HepG2 (cell line): ENCODE data around the gene YEATS4. TPM values are rescaled to one million over a fixed set of nuclear protein-coding genes. Genes with fewer than 3 reads are reported as not detected.

Experiments
- CCAR2 ChIP-seq: fragments of 200-400 bp; formaldehyde crosslinking; optimal IDR thresholded peaks from 2 replicates; pipeline ENCODE3; 2018; ENCODE audit warnings: low read depth, mild to moderate bottlenecking, low read length, moderate library complexity
- ETV6 ChIP-seq: sonication (generic); formaldehyde crosslinking; conservative IDR thresholded peaks from 2 replicates; pipeline ENCODE4 v1.4.0; 2020; ENCODE audit warnings: missing genetic modification reagents
- FOXP1 ChIP-seq, 2 experiments: fragments of 450-650 bp in 1 of 2; IDR thresholded peaks; 2 replicates each; pipeline ENCODE4 v1.6.1; 2017 to 2018; ENCODE audit warnings: antibody characterized with exemption in 1 of 2
- HDAC2 ChIP-seq: sonication (generic); formaldehyde crosslinking; IDR thresholded peaks from 2 replicates; pipeline ENCODE4 v1.4.0; 2020; ENCODE audit warnings: missing genetic modification reagents
- HES4 ChIP-seq: sonication (generic); formaldehyde crosslinking; IDR thresholded peaks from 2 replicates; pipeline ENCODE4 v1.9.0; 2021; ENCODE audit warnings: mild to moderate bottlenecking, missing genetic modification reagents, borderline replicate concordance
- MAF1 ChIP-seq: sonication (generic); formaldehyde crosslinking; IDR thresholded peaks from 2 replicates; pipeline ENCODE4 v1.5.0; 2020; ENCODE audit warnings: missing genetic modification reagents, borderline replicate concordance
- NCOA1 ChIP-seq: sonication (generic); formaldehyde crosslinking; IDR thresholded peaks from 2 replicates; pipeline ENCODE4 v1.9.0; 2021; ENCODE audit warnings: missing genetic modification reagents
- NR1H2 ChIP-seq: sonication (generic); formaldehyde crosslinking; IDR thresholded peaks from 2 replicates; pipeline ENCODE4 v1.8.1; 2022; ENCODE audit warnings: low read depth, missing genetic modification reagents, borderline replicate concordance
- RFX1 ChIP-seq: fragments of 450-650 bp; IDR thresholded peaks from 2 replicates; pipeline ENCODE4 v1.6.1; 2017
- RFX5 ChIP-seq: IDR thresholded peaks from 2 replicates; pipeline ENCODE4 v1.6.1; 2011; ENCODE audit warnings: low read depth, low read length, improper control_type of control experiment
- SIN3A ChIP-seq: IDR thresholded peaks from 2 replicates; pipeline ENCODE4 v1.6.1; 2011; ENCODE audit warnings: low read depth, mild to moderate bottlenecking, control low read depth, low read length, borderline replicate concordance
- SMAD1 ChIP-seq: sonication (generic); formaldehyde crosslinking; IDR thresholded peaks from 2 replicates; pipeline ENCODE4 v1.4.0; 2020; ENCODE audit warnings: missing genetic modification reagents, low read depth, mild to moderate bottlenecking, borderline replicate concordance
- SP5 ChIP-seq: IDR thresholded peaks from 2 replicates; pipeline ENCODE4 v1.6.1; 2016; ENCODE audit warnings: low read depth, borderline replicate concordance
- STAG1 ChIP-seq: sonication (generic); formaldehyde crosslinking; IDR thresholded peaks from 2 replicates; pipeline ENCODE4 v1.4.0; 2020; ENCODE audit warnings: missing genetic modification reagents
- TCF12 ChIP-seq, 2 experiments: fragments of 450-650 bp in 1 of 2; sonication (generic) in 1 of 2; formaldehyde crosslinking in 1 of 2; IDR thresholded peaks; 2 replicates each; pipeline versions ENCODE4 v1.6.1 to v1.8.0; 2017 to 2022; ENCODE audit warnings: antibody characterized with exemption in 1 of 2, mild to moderate bottlenecking in 1 of 2, missing genetic modification reagents in 1 of 2, moderate library complexity in 1 of 2
- ZNF10 ChIP-seq: sonication (generic); formaldehyde crosslinking; IDR thresholded peaks from 2 replicates; pipeline ENCODE4 v1.4.0; 2020; ENCODE audit warnings: mild to moderate bottlenecking, low read depth, missing genetic modification reagents, borderline replicate concordance
- ZNF256 ChIP-seq: sonication (generic); formaldehyde crosslinking; conservative IDR thresholded peaks from 2 replicates; pipeline ENCODE4 v1.4.0; 2020; ENCODE audit warnings: missing genetic modification reagents
- ZNF260 ChIP-seq: sonication (generic); formaldehyde crosslinking; IDR thresholded peaks from 2 replicates; pipeline ENCODE4 v1.4.0; 2020; ENCODE audit warnings: missing genetic modification reagents, low read depth, mild to moderate bottlenecking, borderline replicate concordance
- ZNF263 ChIP-seq: sonication (generic); formaldehyde crosslinking; IDR thresholded peaks from 2 replicates; pipeline ENCODE4 v1.4.0; 2020; ENCODE audit warnings: missing genetic modification reagents
- ZNF713 ChIP-seq: sonication (generic); formaldehyde crosslinking; IDR thresholded peaks from 2 replicates; pipeline ENCODE4 v1.4.0; 2020; ENCODE audit warnings: mild to moderate bottlenecking, missing genetic modification reagents
- ZNF850 ChIP-seq: sonication (generic); formaldehyde crosslinking; conservative IDR thresholded peaks from 2 replicates; pipeline ENCODE4 v1.9.0; 2021; ENCODE audit warnings: mild to moderate bottlenecking, missing genetic modification reagents
- polyA plus RNA-seq, 8 experiments: library from polyadenylated mRNA; depleted of rRNA in 3 of 8; stranded (reverse) in 7 of 8; unstranded in 1 of 8; fragments of >200 nt; fragmentation: Illumina TruSeq in 4 of 8; extraction: Trizol in 4 of 8; gene quantifications; 2 replicates each; pipeline versions ENCODE4 v1.2.1 to v1.2.3, GENCODE V29; 2011 to 2016; ENCODE audit warnings: low read depth in 4 of 8, missing spikeins in 1 of 8, mixed read lengths in 1 of 8; ENCODE audit not compliant: insufficient read depth in 1 of 8
- total RNA-seq, 5 experiments: library from RNA; depleted of rRNA; stranded (reverse); fragments of >200 nt; fragmentation: Illumina TruSeq; extraction: Trizol; gene quantifications; 2 replicates each; pipeline ENCODE4 v1.2.3, GENCODE V29; 2016; ENCODE audit warnings: low read depth in 1 of 5
- TF ChIP-seq, protein P1 (sequence below): IDR thresholded peaks from 2 replicates; pipeline ENCODE4 v1.4.0; 2020; ENCODE audit warnings: mild to moderate bottlenecking, missing genetic modification reagents
- TF ChIP-seq, protein P2 (sequence below): sonication (generic); formaldehyde crosslinking; IDR thresholded peaks from 2 replicates; pipeline ENCODE4 v1.5.0; 2020; ENCODE audit warnings: missing genetic modification reagents
- TF ChIP-seq, protein P3 (sequence below): sonication (generic); formaldehyde crosslinking; IDR thresholded peaks from 2 replicates; pipeline ENCODE4 v1.9.0; 2021; ENCODE audit warnings: missing genetic modification reagents, mild to moderate bottlenecking, borderline replicate concordance

The YEATS4 gene
- total and polyA plus RNA-seq, 2 of the 13 experiments (the other 11 are each of a cell fraction or from before 2014, with no cell fraction given), result 16.8 to 45.0 TPM

DNA sequence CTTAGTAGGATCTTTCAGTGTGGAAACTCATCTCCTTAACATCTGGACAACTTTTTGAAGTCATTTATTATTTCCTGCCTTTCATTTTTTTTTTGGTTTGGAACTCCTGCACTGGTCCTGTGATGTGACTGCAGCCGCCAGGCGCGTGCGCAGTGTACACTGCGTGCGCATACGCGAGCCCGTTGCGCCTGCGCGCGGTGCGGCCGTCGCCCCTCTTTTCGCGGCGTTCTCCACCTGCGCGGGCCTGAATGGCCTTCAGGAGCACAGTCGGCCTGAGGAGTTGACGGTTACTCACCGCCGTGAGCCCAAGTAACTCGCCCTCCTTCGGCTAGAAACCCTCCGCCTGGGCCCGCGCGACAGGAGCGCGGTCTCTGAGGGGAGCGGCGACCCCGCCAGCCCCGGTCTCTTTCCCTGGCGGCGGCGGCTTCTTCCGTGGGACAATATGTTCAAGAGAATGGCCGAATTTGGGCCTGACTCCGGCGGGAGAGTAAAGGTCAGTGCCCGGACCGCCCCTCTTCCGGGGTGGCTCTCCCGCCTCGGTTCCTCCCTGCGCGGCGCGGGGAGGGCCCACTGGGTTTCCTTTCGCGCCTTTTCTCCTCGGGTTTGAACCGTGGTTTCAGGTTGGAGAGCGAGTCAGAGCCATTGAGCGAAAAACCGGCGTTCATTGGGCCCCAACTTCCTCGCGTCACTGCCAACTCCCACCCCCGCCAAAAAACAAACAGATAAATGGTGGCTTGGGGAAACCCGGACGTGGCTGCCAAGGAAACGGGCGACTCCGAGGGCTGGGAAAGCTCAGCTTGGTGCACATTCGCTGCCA lies at the start of gene YEATS4 (continued):
- TF ChIP-seq, protein P1, sequence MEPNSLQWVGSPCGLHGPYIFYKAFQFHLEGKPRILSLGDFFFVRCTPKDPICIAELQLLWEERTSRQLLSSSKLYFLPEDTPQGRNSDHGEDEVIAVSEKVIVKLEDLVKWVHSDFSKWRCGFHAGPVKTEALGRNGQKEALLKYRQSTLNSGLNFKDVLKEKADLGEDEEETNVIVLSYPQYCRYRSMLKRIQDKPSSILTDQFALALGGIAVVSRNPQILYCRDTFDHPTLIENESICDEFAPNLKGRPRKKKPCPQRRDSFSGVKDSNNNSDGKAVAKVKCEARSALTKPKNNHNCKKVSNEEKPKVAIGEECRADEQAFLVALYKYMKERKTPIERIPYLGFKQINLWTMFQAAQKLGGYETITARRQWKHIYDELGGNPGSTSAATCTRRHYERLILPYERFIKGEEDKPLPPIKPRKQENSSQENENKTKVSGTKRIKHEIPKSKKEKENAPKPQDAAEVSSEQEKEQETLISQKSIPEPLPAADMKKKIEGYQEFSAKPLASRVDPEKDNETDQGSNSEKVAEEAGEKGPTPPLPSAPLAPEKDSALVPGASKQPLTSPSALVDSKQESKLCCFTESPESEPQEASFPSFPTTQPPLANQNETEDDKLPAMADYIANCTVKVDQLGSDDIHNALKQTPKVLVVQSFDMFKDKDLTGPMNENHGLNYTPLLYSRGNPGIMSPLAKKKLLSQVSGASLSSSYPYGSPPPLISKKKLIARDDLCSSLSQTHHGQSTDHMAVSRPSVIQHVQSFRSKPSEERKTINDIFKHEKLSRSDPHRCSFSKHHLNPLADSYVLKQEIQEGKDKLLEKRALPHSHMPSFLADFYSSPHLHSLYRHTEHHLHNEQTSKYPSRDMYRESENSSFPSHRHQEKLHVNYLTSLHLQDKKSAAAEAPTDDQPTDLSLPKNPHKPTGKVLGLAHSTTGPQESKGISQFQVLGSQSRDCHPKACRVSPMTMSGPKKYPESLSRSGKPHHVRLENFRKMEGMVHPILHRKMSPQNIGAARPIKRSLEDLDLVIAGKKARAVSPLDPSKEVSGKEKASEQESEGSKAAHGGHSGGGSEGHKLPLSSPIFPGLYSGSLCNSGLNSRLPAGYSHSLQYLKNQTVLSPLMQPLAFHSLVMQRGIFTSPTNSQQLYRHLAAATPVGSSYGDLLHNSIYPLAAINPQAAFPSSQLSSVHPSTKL (CRISPR knock-in tag), result peak; percentile 61
- TF ChIP-seq FOXP1 (IDR thresholded peaks at IDR 0.05) (no peak), FOXP1 (CRISPR knock-in tag; IDR thresholded peaks at IDR 0.05) (no peak), HES4 (CRISPR knock-in tag) (peak; percentile 36; the same call in 1 of the 2 replicates), SIN3A (peak; percentile 99), TCF12 (IDR thresholded peaks at IDR 0.05) (no peak), TCF12 (CRISPR knock-in tag; IDR thresholded peaks at IDR 0.05) (peak; percentile 73), ETV6 (CRISPR knock-in tag) (peak; percentile 87), MAF1 (CRISPR knock-in tag) (no peak; the same call in 1 of the 2 replicates), NCOA1 (peak; percentile 79; the same call in 1 of the 2 replicates), STAG1 (CRISPR knock-in tag) (no peak), RFX1 (peak; percentile 63; the same call in 1 of the 2 replicates), ZNF263 (CRISPR knock-in tag) (peak; percentile 89), ZNF850 (no peak), ZNF260 (CRISPR knock-in tag) (no peak), SP5 (peak; percentile 87), CCAR2 (no peak), RFX5 (no peak; the same call in 1 of the 2 replicates), HDAC2 (no peak; the same call in 1 of the 2 replicates), ZNF713 (CRISPR knock-in tag) (no peak), SMAD1 (CRISPR knock-in tag) (no peak), ZNF256 (0 out of 2 replicates have a peak, but pooled peaks have one; percentile 61), ZNF10 (CRISPR knock-in tag) (no peak), NR1H2 (CRISPR knock-in tag) (no peak)
- TF ChIP-seq, protein P2, sequence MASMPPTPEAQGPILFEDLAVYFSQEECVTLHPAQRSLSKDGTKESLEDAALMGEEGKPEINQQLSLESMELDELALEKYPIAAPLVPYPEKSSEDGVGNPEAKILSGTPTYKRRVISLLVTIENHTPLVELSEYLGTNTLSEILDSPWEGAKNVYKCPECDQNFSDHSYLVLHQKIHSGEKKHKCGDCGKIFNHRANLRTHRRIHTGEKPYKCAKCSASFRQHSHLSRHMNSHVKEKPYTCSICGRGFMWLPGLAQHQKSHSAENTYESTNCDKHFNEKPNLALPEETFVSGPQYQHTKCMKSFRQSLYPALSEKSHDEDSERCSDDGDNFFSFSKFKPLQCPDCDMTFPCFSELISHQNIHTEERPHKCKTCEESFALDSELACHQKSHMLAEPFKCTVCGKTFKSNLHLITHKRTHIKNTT (CRISPR knock-in tag), result no peak
- TF ChIP-seq, protein P3, sequence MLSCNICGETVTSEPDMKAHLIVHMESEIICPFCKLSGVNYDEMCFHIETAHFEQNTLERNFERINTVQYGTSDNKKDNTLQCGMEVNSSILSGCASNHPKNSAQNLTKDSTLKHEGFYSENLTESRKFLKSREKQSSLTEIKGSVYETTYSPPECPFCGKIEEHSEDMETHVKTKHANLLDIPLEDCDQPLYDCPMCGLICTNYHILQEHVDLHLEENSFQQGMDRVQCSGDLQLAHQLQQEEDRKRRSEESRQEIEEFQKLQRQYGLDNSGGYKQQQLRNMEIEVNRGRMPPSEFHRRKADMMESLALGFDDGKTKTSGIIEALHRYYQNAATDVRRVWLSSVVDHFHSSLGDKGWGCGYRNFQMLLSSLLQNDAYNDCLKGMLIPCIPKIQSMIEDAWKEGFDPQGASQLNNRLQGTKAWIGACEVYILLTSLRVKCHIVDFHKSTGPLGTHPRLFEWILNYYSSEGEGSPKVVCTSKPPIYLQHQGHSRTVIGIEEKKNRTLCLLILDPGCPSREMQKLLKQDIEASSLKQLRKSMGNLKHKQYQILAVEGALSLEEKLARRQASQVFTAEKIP (CRISPR knock-in tag), result no peak
